Central memory CD8-positive, alpha-beta T cell (primary cell): ENCODE measurements around the gene ADIPOR2.
A peak's percentile ranks its signal among the peaks of the same experiment; 100 is the strongest.

Experiments
- ATAC-seq: fragments of 150-1000 bp; cut with Tn5 transposase; replicated peaks from 2 replicates; pipeline ENCODE4 v1.10.0; 2022; ENCODE audit warnings: mild to moderate bottlenecking, moderate FRiP score, moderate number of reproducible peaks; ENCODE audit not compliant: poor library complexity, severe bottlenecking; ENCODE audit errors: extremely low read depth
- DNase-seq, 2 donors: peaks; one replicate each; pipeline ENCODE4 v3.0.0; 2021; ENCODE audit warnings: low spot score in 2 of 2
- H3K27ac Mint-ChIP-seq: one replicate; pipeline ENCODE4 v1.8.0; 2022; ENCODE audit warnings: low read depth, mild to moderate bottlenecking, moderate library complexity, mixed read lengths
- H3K27me3 Mint-ChIP-seq: one replicate; pipeline ENCODE4 v1.8.0; 2022; ENCODE audit warnings: mixed read lengths
- H3K36me3 Mint-ChIP-seq: one replicate; pipeline ENCODE4 v1.8.0; 2022; ENCODE audit warnings: mild to moderate bottlenecking, moderate library complexity, mixed read lengths; ENCODE audit not compliant: insufficient read depth
- H3K4me1 Mint-ChIP-seq: one replicate; pipeline ENCODE4 v1.8.0; 2022; ENCODE audit warnings: mixed read lengths
- H3K4me3 Mint-ChIP-seq: one replicate; pipeline ENCODE4 v1.8.0; 2022; ENCODE audit warnings: mild to moderate bottlenecking, moderate library complexity, mixed read lengths
- H3K9me3 Mint-ChIP-seq: one replicate; pipeline ENCODE4 v1.8.0; 2022; ENCODE audit warnings: mixed read lengths

The ADIPOR2 gene

DNA sequence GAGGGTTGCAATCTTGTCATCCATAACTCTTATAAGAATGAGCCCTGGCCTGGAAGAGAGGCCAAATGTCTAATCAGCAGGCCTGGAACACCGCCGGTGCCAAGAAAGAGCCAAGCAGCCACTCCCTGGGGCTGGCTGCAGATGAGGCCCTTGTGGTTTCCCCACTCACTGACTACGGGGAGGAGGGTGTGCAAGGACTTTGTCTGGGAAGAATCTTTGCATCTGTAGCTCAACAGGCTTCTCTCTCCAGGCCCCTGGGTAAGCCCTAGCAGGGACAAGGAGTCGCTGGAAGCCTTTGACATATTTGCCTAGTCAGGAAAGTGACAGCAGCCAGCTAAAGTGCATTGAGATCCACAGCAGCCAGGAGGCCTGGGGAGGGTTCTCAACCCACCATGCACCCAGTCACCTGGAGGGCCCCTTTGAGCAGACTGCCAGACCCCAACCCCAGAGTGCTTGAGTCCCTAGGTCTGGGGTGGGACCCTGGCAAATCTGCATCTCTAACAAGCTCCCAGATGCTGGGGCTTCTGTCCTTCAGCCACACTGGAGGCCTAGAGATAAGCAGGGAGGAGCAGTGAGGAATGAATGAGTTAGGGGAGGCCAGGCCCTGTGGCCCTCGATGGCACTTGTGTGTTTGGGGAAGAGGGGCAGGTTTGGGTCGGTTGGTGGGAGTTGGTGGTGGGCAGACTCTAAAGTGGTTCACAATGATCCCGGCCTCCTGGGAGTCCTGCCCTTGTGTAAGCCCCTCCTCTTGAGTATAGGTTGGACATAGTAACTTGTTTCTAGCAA lies 115.6 kb downstream of the ADIPOR2 start:
- DNase-seq (no peak), ATAC-seq (no peak)
- peaks cover 7% of the 10 kb centered on the region for H3K4me1 Mint-ChIP-seq
- no peaks in the 10 kb centered on the region for H3K9me3 Mint-ChIP-seq
- H3K27ac Mint-ChIP-seq, result no peak overlapping the region
- no peaks in the 10 kb centered on the region for H3K27me3 Mint-ChIP-seq
- H3K36me3 Mint-ChIP-seq, result no peaks in the 10 kb centered on the region
- no peak overlapping the region for H3K4me3 Mint-ChIP-seq

- DNase-seq (no peak), ATAC-seq (no peak)
- H3K36me3 Mint-ChIP-seq, result no peaks in the 10 kb centered on the region
- H3K4me3 Mint-ChIP-seq, result no peak overlapping the region
- H3K4me1 Mint-ChIP-seq, result peaks cover 7% of the 10 kb centered on the region
- H3K27ac Mint-ChIP-seq, result no peak overlapping the region
- no peaks in the 10 kb centered on the region for H3K27me3 Mint-ChIP-seq
- no peaks in the 10 kb centered on the region for H3K9me3 Mint-ChIP-seq
These were observed 116.4 kb downstream of the ADIPOR2 start for GRCh38 chr12:1807087-1807860.

DNA sequence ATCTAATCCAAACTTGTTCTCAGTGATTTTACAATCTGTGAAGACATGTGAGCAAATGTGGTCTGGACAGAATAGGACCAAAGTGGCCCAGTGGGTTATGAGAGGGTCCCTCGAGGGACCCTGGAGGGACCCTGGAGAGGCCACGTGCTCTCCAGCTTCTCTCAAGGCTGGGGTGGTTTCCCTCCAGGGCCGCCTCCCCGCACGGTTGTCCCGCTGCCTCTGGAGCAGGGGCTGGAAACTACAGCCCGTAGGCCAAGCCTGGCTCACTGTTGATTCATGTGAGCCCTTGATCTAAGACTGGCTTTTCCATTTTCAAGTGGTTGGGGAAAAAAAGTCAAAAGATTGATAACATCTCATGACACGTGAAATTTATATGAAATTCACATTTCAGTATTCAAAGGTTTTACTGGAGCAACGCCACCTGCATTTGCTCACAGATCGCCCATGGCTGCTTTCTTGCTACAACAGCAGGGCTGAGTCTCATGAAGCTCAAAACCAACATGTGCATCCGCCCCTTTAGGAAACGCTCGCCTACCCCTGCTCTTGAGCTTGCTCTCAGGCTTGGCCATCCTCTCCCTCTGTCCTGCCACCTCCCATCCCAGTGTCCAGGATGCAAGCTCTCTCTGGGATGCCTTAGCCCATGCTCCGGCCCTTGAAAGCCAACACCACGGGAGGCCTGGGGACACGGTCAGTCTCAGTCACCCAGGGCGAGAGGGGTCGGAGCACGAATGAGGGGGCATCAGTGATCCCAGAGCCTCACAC lies 117.3 kb downstream of the ADIPOR2 start:
- Mint-ChIP-seq H3K4me1 (peaks cover 7% of the 10 kb centered on the region), H3K36me3 (no peaks in the 10 kb centered on the region), H3K27me3 (no peaks in the 10 kb centered on the region), H3K9me3 (no peaks in the 10 kb centered on the region), H3K4me3 (no peak overlapping the region), H3K27ac (no peak overlapping the region)
- DNase-seq, result no peak
- no peak for ATAC-seq

- H3K9me3 Mint-ChIP-seq, result no peaks in the 10 kb centered on the region
- no peak overlapping the region for H3K4me3 Mint-ChIP-seq
- H3K27ac Mint-ChIP-seq, result no peak overlapping the region
- H3K27me3 Mint-ChIP-seq, result no peaks in the 10 kb centered on the region
- DNase-seq, result no peak
- no peaks in the 10 kb centered on the region for H3K36me3 Mint-ChIP-seq
- no peak for ATAC-seq
- H3K4me1 Mint-ChIP-seq, result peaks cover 7% of the 10 kb centered on the region
These were observed 118.1 kb downstream of the ADIPOR2 start for GRCh38 chr12:1808798-1809480.

DNA sequence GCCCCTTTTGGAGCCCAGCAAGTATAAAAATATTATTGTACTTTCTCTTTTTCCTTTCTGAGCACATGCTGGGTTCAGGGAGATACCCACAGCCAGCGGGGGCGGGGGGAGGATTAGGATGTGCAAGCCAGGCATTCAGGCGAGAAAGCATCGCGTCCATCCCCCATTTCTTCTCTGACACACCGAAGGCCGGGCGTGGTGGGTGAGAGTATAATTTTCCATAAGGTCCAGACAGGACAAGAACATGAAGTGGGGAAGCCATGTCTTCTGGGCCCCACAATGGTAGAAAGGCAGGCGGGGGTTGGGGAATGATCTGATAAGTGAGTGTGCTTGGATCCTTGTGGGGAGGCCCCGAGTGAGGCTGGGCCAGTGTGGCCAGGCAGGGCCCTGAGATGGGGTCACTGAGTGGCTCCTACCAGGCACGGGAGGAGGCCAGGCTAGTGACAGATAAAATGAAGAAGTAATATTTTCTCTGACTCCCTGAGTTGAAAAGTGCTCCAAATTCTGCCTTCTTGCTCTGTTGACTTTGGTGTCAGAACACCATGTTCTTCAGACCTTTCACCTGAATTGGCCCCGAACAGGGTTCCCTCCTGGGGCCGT lies 118.8 kb downstream of the ADIPOR2 start:
- Mint-ChIP-seq H3K36me3 (no peaks in the 10 kb centered on the region), H3K27ac (no peak overlapping the region), H3K9me3 (no peaks in the 10 kb centered on the region), H3K27me3 (no peaks in the 10 kb centered on the region), H3K4me1 (peaks cover 1% of the 10 kb centered on the region), H3K4me3 (no peak overlapping the region)
- no peak for DNase-seq
- no peak for ATAC-seq

DNA sequence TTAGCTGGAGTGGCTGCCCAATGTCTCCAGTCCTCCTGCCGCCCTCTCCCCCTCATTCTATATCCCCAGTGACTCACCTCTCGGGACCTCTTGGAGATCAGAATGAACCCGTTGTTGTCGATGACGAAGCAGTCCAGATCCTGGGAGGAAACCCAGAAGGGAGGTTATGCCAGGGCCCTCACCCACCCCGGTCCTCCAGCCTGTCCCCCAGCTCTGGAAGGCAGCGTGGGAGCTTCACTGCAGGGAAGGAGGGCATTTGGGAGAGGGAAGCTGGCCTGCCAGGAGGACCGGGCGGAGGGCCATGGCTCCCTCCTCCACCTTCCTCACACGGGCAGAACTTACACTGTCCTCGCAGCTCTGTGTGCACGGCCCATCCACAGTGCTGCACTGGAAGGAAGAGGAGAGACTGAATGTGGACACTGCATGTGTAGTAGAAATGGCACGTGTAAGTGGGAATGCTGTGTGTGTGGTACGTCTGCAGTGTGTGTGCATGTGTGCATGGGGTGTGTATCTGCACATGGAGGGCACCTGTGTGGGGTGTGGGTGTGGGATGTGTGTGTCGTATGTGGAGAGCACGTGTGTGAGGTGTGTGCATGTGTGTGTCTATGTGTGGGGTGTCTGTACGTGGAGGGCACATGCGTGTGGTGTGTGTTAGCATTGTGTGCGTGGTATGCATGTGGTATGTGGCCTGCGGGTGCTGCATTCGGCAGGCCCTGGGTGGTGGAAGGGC lies 119.5 kb downstream of the ADIPOR2 start:
- no peaks in the 10 kb centered on the region for H3K4me1 Mint-ChIP-seq
- peaks cover 6% of the 10 kb centered on the region for H3K27me3 Mint-ChIP-seq
- H3K9me3 Mint-ChIP-seq, result no peaks in the 10 kb centered on the region
- peak overlapping the region; percentile 55 for H3K4me3 Mint-ChIP-seq
- DNase-seq, result no peak
- peaks cover 1% of the 10 kb centered on the region for H3K36me3 Mint-ChIP-seq
- ATAC-seq, result no peak
- H3K27ac Mint-ChIP-seq, result no peak overlapping the region

- H3K4me1 Mint-ChIP-seq, result no peaks in the 10 kb centered on the region
- no peaks in the 10 kb centered on the region for H3K9me3 Mint-ChIP-seq
- peaks cover 1% of the 10 kb centered on the region for H3K36me3 Mint-ChIP-seq
- peak overlapping the region; percentile 55 for H3K4me3 Mint-ChIP-seq
- DNase-seq (no peak), ATAC-seq (no peak)
- peaks cover 11% of the 10 kb centered on the region for H3K27me3 Mint-ChIP-seq
- H3K27ac Mint-ChIP-seq, result peak overlapping the region; percentile 84
These were observed 120.0 kb downstream of the ADIPOR2 start for GRCh38 chr12:1810931-1811280.

DNA sequence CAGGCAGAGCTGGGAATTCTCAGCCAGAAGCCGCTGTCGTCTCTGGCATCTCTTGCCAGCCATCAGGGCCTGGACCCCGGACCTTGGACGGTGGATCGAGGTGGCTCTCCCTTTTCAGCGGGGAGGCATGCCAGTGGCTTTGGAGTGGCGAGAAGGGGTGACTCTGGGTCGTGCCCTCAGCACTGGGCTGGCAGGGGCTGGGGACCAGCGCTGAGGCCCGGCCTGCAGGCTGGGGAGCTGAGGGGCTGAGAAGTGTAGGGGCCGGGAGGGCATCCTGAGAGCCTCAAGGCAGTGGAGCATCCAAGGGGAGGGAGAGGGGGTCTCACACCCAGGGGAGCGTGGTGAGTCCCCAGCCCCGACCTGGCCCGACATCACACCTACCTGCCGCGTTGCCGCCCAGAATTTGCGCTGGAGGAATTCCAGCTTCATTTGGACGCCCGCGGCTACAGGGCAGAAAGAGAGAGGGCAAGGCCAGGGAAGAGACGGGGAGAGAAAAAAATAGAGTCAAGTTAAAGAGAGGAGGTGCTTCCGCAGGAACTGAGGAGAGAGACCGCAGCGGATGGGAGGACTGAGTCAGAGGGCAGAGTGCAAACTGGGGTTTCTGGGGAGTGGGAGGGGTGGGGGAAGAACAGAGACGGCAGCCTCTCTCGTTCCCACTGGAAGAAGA lies 120.5 kb downstream of the ADIPOR2 start:
- H3K36me3 Mint-ChIP-seq, result peaks cover 1% of the 10 kb centered on the region
- peaks cover 16% of the 10 kb centered on the region for H3K27me3 Mint-ChIP-seq
- DNase-seq, result no peak
- H3K4me3 Mint-ChIP-seq, result peak overlapping the region; percentile 55
- H3K4me1 Mint-ChIP-seq, result no peaks in the 10 kb centered on the region
- no peaks in the 10 kb centered on the region for H3K9me3 Mint-ChIP-seq
- H3K27ac Mint-ChIP-seq, result peak overlapping the region; percentile 84
- no peak for ATAC-seq

DNA sequence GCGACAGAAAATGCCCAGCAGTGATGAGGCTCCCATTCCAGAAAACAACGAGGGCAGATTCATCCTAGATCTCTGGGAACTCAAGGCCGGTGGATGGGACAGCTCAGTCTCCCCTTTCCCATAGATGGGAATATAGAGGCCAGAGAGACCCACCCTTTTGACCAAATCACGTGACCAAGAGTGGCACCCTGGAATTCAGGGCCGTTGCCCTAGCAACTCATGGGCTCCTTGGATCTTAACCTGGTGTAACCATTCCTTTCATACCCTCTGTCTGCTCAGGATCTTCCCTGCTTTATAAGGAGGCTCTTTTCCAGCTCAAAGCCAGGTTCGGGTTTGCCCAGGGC lies 121.0 kb downstream of the ADIPOR2 start:
- ATAC-seq (no peak), DNase-seq (no peak)
- Mint-ChIP-seq H3K4me3 (peak overlapping the region; percentile 55), H3K9me3 (no peaks in the 10 kb centered on the region), H3K36me3 (peaks cover 1% of the 10 kb centered on the region), H3K27me3 (peaks cover 21% of the 10 kb centered on the region), H3K4me1 (no peaks in the 10 kb centered on the region), H3K27ac (peak overlapping the region; percentile 84)

DNA sequence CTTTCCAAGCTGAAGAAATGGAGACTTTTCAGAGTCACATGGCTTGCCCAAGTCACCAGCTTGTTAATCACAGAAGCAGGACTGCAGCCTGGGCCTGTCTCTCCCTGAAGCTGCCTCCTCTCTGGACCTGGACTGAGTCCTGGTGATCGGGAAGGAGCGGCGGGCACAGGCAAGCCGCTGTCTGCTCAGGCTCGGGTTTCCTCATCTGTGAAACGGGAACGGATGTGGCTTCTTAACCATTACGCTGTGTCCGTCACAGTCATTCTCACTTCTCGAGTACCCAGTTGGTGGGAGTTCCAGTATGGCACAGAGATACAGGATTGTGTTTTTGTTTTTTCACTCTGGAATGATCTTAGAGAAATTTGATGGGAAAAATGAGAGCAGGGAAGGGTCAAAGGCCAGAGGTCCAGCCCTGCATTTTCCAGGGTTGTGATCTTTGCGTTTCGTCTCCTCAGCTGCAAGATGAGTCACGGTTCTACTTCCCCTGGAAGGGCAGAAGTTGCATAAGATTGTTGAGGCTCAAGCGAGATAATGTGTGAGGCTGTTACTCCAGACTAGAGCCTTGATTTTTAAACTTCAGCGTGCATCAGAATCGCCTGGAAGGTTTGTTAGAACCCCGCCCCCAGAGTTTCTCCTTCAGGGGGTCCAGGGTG lies 121.9 kb downstream of the ADIPOR2 start:
- no peaks in the 10 kb centered on the region for H3K4me1 Mint-ChIP-seq
- no peak overlapping the region for H3K27ac Mint-ChIP-seq
- H3K27me3 Mint-ChIP-seq, result peaks cover 21% of the 10 kb centered on the region
- no peak overlapping the region for H3K4me3 Mint-ChIP-seq
- no peak for DNase-seq
- no peaks in the 10 kb centered on the region for H3K9me3 Mint-ChIP-seq
- ATAC-seq, result no peak
- peaks cover 1% of the 10 kb centered on the region for H3K36me3 Mint-ChIP-seq

GRCh38 chr12:1814266-1814665 lies 123.4 kb downstream of the ADIPOR2 start:
- Mint-ChIP-seq H3K4me1 (no peaks in the 10 kb centered on the region), H3K4me3 (no peak overlapping the region), H3K36me3 (peaks cover 1% of the 10 kb centered on the region), H3K27me3 (peaks cover 27% of the 10 kb centered on the region), H3K27ac (no peak overlapping the region), H3K9me3 (no peaks in the 10 kb centered on the region)
- DNase-seq, result no peak
- ATAC-seq, result no peak
